MCF 10A (cell line): Measurements from ENCODE around the gene KRTAP4-2. TPM values are rescaled to one million over a fixed set of nuclear protein-coding genes. Genes with fewer than 3 reads are reported as not detected.
"Not testable (repeated sequence)": the region's sequence is repeated elsewhere in the genome, so short reads cannot be mapped to it uniquely, and the experiment has no call there.

Experiments used
- Bru-seq: library from RNA; stranded (reverse); fragments of 400-500 nt; gene quantifications from one replicate; lab custom pipeline; 2021; lab: Mats Ljungman, UMichigan
- BruChase-seq, 2 experiments: library from RNA; stranded (reverse); fragments of 400-500 nt; gene quantifications; one replicate each; lab custom pipeline; 2021; lab: Mats Ljungman, UMichigan
- BruUV-seq: library from RNA; stranded (reverse); fragments of 400-500 nt; replicated peaks from 2 replicates; lab custom pipeline; 2021; lab: Mats Ljungman, UMichigan
- CTCF ChIA-PET: fragments of 300-600 bp; sonication (Branson Sonifier 250); formaldehyde crosslinking; extraction: SDS; loops from one replicate; lab custom pipeline; 2021; ENCODE audit warnings: antibody characterized with exemption, inconsistent platforms; lab: Yijun Ruan, JAX
- POLR2A ChIA-PET: fragments of 300-600, 350-650 bp; sonication (Branson Sonifier 250); formaldehyde crosslinking; extraction: SDS; loops from one replicate; lab custom pipeline; 2020; ENCODE audit warnings: antibody characterized with exemption, inconsistent platforms; lab: Yijun Ruan, JAX
- DNase-seq: peaks from one replicate; pipeline ENCODE4 v3.0.0-alpha.2; 2018; ENCODE audit not compliant: unreplicated experiment
- H3K27ac Mint-ChIP-seq: one replicate; pipeline ENCODE4 v1.8.0; 2022; ENCODE audit warnings: mild to moderate bottlenecking, low read depth, mixed read lengths; ENCODE audit not compliant: unreplicated experiment
- H3K27me3 Mint-ChIP-seq: one replicate; pipeline ENCODE4 v1.8.0; 2022; ENCODE audit warnings: mixed read lengths; ENCODE audit not compliant: insufficient read depth, unreplicated experiment
- H3K36me3 Mint-ChIP-seq: one replicate; pipeline ENCODE4 v1.8.0; 2022; ENCODE audit warnings: mild to moderate bottlenecking, moderate library complexity, mixed read lengths; ENCODE audit not compliant: insufficient read depth, unreplicated experiment
- H3K4me1 Mint-ChIP-seq: one replicate; pipeline ENCODE4 v1.8.0; 2022; ENCODE audit warnings: mixed read lengths; ENCODE audit not compliant: insufficient read depth, unreplicated experiment
- H3K4me3 Mint-ChIP-seq: one replicate; pipeline ENCODE4 v1.8.0; 2022; ENCODE audit warnings: mild to moderate bottlenecking, moderate library complexity, mixed read lengths; ENCODE audit not compliant: unreplicated experiment
- H3K9me3 Mint-ChIP-seq: one replicate; pipeline ENCODE4 v1.8.0; 2022; ENCODE audit warnings: mixed read lengths; ENCODE audit not compliant: unreplicated experiment
- CTCF ChIP-seq: fragments of 200-600 bp; IDR thresholded peaks from one replicate; pipeline ENCODE4 v1.8.0; 2022; ENCODE audit warnings: antibody characterized with exemption, mild to moderate bottlenecking; ENCODE audit not compliant: unreplicated experiment
- intact Hi-C: fragments of 100-400 bp; cut with micrococcal nuclease; formaldehyde crosslinking; loops from 2 replicates; pipeline ENCODE4 v1.14.1; 2022
- long read RNA-seq: library from polyadenylated mRNA; stranded (forward); transcript quantifications from one replicate; pipeline ENCODE4 v2.0.0, GENCODE V29; 2022
- total RNA-seq: library from RNA; stranded (reverse); gene quantifications from 2 replicates; pipeline ENCODE4 v1.2.3, GENCODE V29; 2022

Gene KRTAP4-2
- total RNA-seq: not detected in 2 replicates
- Bru-seq, nascent RNA: not detected
- not detected for BruChase-seq, experiment 1, labeled RNA remaining after a 6-hour chase
- BruChase-seq, experiment 2, labeled RNA remaining after a 2-hour chase: not detected
- long read RNA-seq: 0 reads

GRCh38 chr17:41177727-41178271 lies at the start of gene KRTAP4-2:
Gene KRTAP4-2, minus strand, starts transcription at chr17:41178221. Its CDS starts 57 bp downstream, at chr17:41178164.
- ChIA-PET CTCF (interaction anchor here (1.4 kb wide), 1 partner anchor 144 kb away, joined by 5 read pairs; no protein-coding TSS in a partner anchor), POLR2A (no interaction called here)
- peaks cover 23% of the 10 kb centered on the region for H3K27me3 Mint-ChIP-seq
- no peak for TF ChIP-seq CTCF
- DNase-seq: no peak
- intact Hi-C loops: no loop called here
- no peaks in the 10 kb centered on the region for H3K36me3 Mint-ChIP-seq
- no peak within 1 kb of the TSS for H3K4me3 Mint-ChIP-seq
- no peaks in the 10 kb centered on the region for H3K4me1 Mint-ChIP-seq
- H3K9me3 Mint-ChIP-seq: no peaks in the 10 kb centered on the region
- H3K27ac Mint-ChIP-seq: no peak within 1 kb of the TSS
- BruUV-seq: no TSS peak

- H3K9me3 Mint-ChIP-seq, BruUV-seq, H3K36me3 Mint-ChIP-seq, CTCF ChIA-PET, intact Hi-C loops, H3K27ac Mint-ChIP-seq, DNase-seq, H3K4me1 Mint-ChIP-seq, POLR2A ChIA-PET, H3K4me3 Mint-ChIP-seq: not testable (repeated sequence)
- H3K27me3 Mint-ChIP-seq: peaks cover 65% of the 10 kb centered on the region
These were observed 48.6 kb upstream of the KRTAP4-2 start, which contains the start of gene KRTAP9-2 for GRCh38 chr17:41226598-41227095. Gene KRTAP9-2, plus strand, starts transcription at chr17:41226648. Its CDS starts 7 bp downstream, at chr17:41226655.

- CTCF ChIA-PET: interaction anchor here (0.6 kb wide), 1 partner anchor 36 kb away, joined by 4 read pairs; no protein-coding TSS in a partner anchor
- BruUV-seq: no TSS peak
These were observed 48.0 kb upstream of the KRTAP4-2 start for GRCh38 chr17:41226051-41226450.

GRCh38 chr17:41223821-41224220 lies 45.8 kb upstream of the KRTAP4-2 start:
- DNase-seq: no peak
- intact Hi-C loops: no loop called here
- no peak overlapping the region for H3K4me3 Mint-ChIP-seq
- no peaks in the 10 kb centered on the region for H3K4me1 Mint-ChIP-seq
- no peaks in the 10 kb centered on the region for H3K36me3 Mint-ChIP-seq
- CTCF ChIA-PET: no interaction called here
- H3K9me3 Mint-ChIP-seq: peaks cover 7% of the 10 kb centered on the region
- POLR2A ChIA-PET: no interaction called here
- no TSS peak for BruUV-seq
- no peak overlapping the region for H3K27ac Mint-ChIP-seq
- no peak for TF ChIP-seq CTCF
- peaks cover 70% of the 10 kb centered on the region for H3K27me3 Mint-ChIP-seq

More at GRCh38 chr17:41226051-41226450, 48.0 kb upstream of the KRTAP4-2 start:
- H3K4me1 Mint-ChIP-seq: no peaks in the 10 kb centered on the region
- peaks cover 67% of the 10 kb centered on the region for H3K27me3 Mint-ChIP-seq
- intact Hi-C loops: no loop called here
- H3K4me3 Mint-ChIP-seq: no peak overlapping the region
- H3K27ac Mint-ChIP-seq: no peak overlapping the region
- TF ChIP-seq CTCF: no peak
- H3K9me3 Mint-ChIP-seq: no peaks in the 10 kb centered on the region
- no peak for DNase-seq
- POLR2A ChIA-PET: interaction anchor here (0.8 kb wide), 1 partner anchor 16 kb away, joined by 3 read pairs; no protein-coding TSS in a partner anchor
- no peaks in the 10 kb centered on the region for H3K36me3 Mint-ChIP-seq
